Measurements from ENCODE around the gene PLIN3.
A peak's percentile ranks its signal among the peaks of the same experiment; 100 is the strongest.
"Not testable (repeated sequence)": the region's sequence is repeated elsewhere in the genome, so short reads cannot be mapped to it uniquely, and the experiment has no call there.

The PLIN3 gene

GRCh38 chr19:4867534-4868285, at the start of gene PLIN3:
PLIN3 (minus strand) TSS chr19:4867667; CDS start chr19:4861394, 6,273 bp downstream.
- DNase-seq, result peak; percentile 88

- no peak for DNase-seq
These were observed 49.0 kb upstream of the PLIN3 start for GRCh38 chr19:4916292-4917082.

- DNase-seq, result peak; percentile 71
These were observed 47.5 kb upstream of the PLIN3 start for GRCh38 chr19:4914736-4915501.

GRCh38 chr19:4913996-4914735, 46.7 kb upstream of the PLIN3 start:
- DNase-seq, result no peak

- peak; percentile 76 for DNase-seq
These were observed 44.6 kb upstream of the PLIN3 start for GRCh38 chr19:4911786-4912672.

- DNase-seq, result no peak
These were observed 43.8 kb upstream of the PLIN3 start for GRCh38 chr19:4911314-4911713.

- DNase-seq, result no peak
These were observed 43.3 kb upstream of the PLIN3 start for GRCh38 chr19:4910594-4911281.

- DNase-seq, result peak; percentile 88
These were observed 42.6 kb upstream of the PLIN3 start for GRCh38 chr19:4909897-4910593.

GRCh38 chr19:4909156-4909896, 41.9 kb upstream of the PLIN3 start, which contains the start of gene UHRF1:
UHRF1 (plus strand) TSS chr19:4909501; CDS start chr19:4910886, 1,385 bp downstream.
- no peak for DNase-seq

GRCh38 chr19:4908781-4909155, 41.3 kb upstream of the PLIN3 start:
- DNase-seq, result no peak

- DNase-seq, result no peak
These were observed 40.9 kb upstream of the PLIN3 start for GRCh38 chr19:4908360-4908759.

GRCh38 chr19:4906963-4907362, 39.5 kb upstream of the PLIN3 start:
- DNase-seq, result no peak

GRCh38 chr19:4904481-4904880, 37.0 kb upstream of the PLIN3 start:
- no peak for DNase-seq

GRCh38 chr19:4902796-4903195, 35.3 kb upstream of the PLIN3 start, which contains the start of gene ARRDC5:
ARRDC5 (minus strand) TSS chr19:4902896; CDS start chr19:4902825, 71 bp downstream.
- DNase-seq, result no peak

- not testable (repeated sequence) for DNase-seq
These were observed 33.4 kb upstream of the PLIN3 start for GRCh38 chr19:4900879-4901278.

- no peak for DNase-seq
These were observed 29.7 kb upstream of the PLIN3 start for GRCh38 chr19:4897146-4897545.

- DNase-seq, result no peak
These were observed 28.9 kb upstream of the PLIN3 start for GRCh38 chr19:4896372-4896771.

- not testable (repeated sequence) for DNase-seq
These were observed 25.5 kb upstream of the PLIN3 start for GRCh38 chr19:4892962-4893361.

GRCh38 chr19:4891066-4891465, 23.6 kb upstream of the PLIN3 start:
- no peak for DNase-seq
